ENCODE data around the gene C11orf97. TPM values are rescaled to one million over a fixed set of nuclear protein-coding genes. Genes with fewer than 3 reads are reported as not detected.

C11orf97 gene
- total and polyA plus RNA-seq, 9 of the 15 experiments (the other 6 are each of a cell fraction or from before 2014, with no cell fraction given): not detected

GRCh38 chr11:94493281-94494125, 18.8 kb upstream of the C11orf97 start, which contains the start of the genes ANKRD49 and MRE11 (continued):
- no peak for TF ChIP-seq ZNF407 (IDR thresholded peaks at IDR 0.05; ENCODE audit: low read depth)
- no peak for TF ChIP-seq TFE3 (CRISPR knock-in tag; IDR thresholded peaks at IDR 0.05)
- TF ChIP-seq SP2 (IDR thresholded peaks at IDR 0.05; ENCODE audit: extremely low read depth, low read depth, low read length, poor library complexity, severe bottlenecking): peak; percentile 16
- no peak for TF ChIP-seq ZNF449 (CRISPR knock-in tag; IDR thresholded peaks at IDR 0.05)
- TF ChIP-seq KAT7 (CRISPR knock-in tag; IDR thresholded peaks at IDR 0.05; ENCODE audit: borderline replicate concordance): peak; percentile 36; the same call in 1 of the 2 replicates
- TF ChIP-seq KAT8 (IDR thresholded peaks at IDR 0.05; ENCODE audit: low read depth): no peak
- no peak for TF ChIP-seq TCF7L2 (IDR thresholded peaks at IDR 0.05; ENCODE audit: low read depth, low read length)
- peak; percentile 53 for TF ChIP-seq GABPA (tag; conservative IDR thresholded peaks at IDR 0.05; ENCODE audit: low read depth)
- TF ChIP-seq TFAP4 (CRISPR knock-in tag; IDR thresholded peaks at IDR 0.05; ENCODE audit: borderline replicate concordance): peak; percentile 63
- TF ChIP-seq DNMT1 (IDR thresholded peaks at IDR 0.05): no peak
- TF ChIP-seq ZNF764 (CRISPR knock-in tag; IDR thresholded peaks at IDR 0.05; ENCODE audit: low read depth): no peak
- TF ChIP-seq ZFX (CRISPR knock-in tag; IDR thresholded peaks at IDR 0.05): peak; percentile 98
